B cell (primary cell): ENCODE measurements around the gene NTM. TPM values are rescaled to one million over a fixed set of nuclear protein-coding genes. Genes with fewer than 3 reads are reported as not detected.

ENCODE experiments used
- ATAC-seq: fragments of 200-7000 bp; cut with Tn5 transposase; one replicate; pipeline ENCODE4 v1.10.0; 2021; ENCODE audit warnings: low read depth, mild to moderate bottlenecking, moderate number of reproducible peaks, moderate library complexity
- CTCF ChIA-PET: fragments of 350-600 bp; sonication (Branson Sonifier 250); formaldehyde crosslinking; loops from one replicate; lab custom pipeline; 2021; ENCODE audit warnings: antibody characterized with exemption, inconsistent platforms; lab: Charles Lee
- POLR2A ChIA-PET: fragments of 350-600 bp; sonication (Branson Sonifier 250); formaldehyde crosslinking; loops from one replicate; lab custom pipeline; 2021; ENCODE audit warnings: antibody characterized with exemption; lab: Charles Lee
- DNase-seq: peaks from one replicate; pipeline ENCODE4 v3.0.0; 2013
- H2AFZ ChIP-seq: 2 replicates; pipeline ENCODE4 v1.6.1; 2012; ENCODE audit warnings: mild to moderate bottlenecking, low read depth, low read length; ENCODE audit not compliant: insufficient read depth, poor library complexity, severe bottlenecking
- H3K27ac ChIP-seq, 2 donors: 1 replicate in 1 of 2; 2 replicates in 1 of 2; pipeline ENCODE4 v1.5.1; 2012 to 2013; ENCODE audit warnings: low read length in 2 of 2, mild to moderate bottlenecking in 2 of 2, moderate library complexity in 1 of 2
- H3K27me3 ChIP-seq, 4 experiments: fragments of 200-600 bp in 1 of 4; sonication (generic) in 1 of 4; replicated peaks in 1 of 4; 1 replicate in 2 of 4; 2 replicates in 2 of 4; pipeline versions ENCODE4 v1.6.1 to v1.7.0; 2013 to 2016; ENCODE audit warnings: low read length in 3 of 4, mild to moderate bottlenecking in 2 of 4, mixed read lengths in 1 of 4, moderate library complexity in 1 of 4; ENCODE audit not compliant: insufficient read depth in 4 of 4, control insufficient read depth in 3 of 4; ENCODE audit errors: control extremely low read depth in 1 of 4
- H3K36me3 ChIP-seq, 2 experiments: replicated peaks in 1 of 2; 1 replicate in 1 of 2; 2 replicates in 1 of 2; pipeline versions ENCODE4 v1.6.1 to v1.7.1; 2013; ENCODE audit warnings: low read length in 1 of 2; ENCODE audit not compliant: insufficient read depth in 2 of 2, control insufficient read depth in 1 of 2; ENCODE audit errors: control extremely low read depth in 1 of 2, extremely low read depth in 1 of 2
- H3K4me1 ChIP-seq, 2 donors: fragments of 200-600 bp in 1 of 2; sonication (generic) in 1 of 2; 1 replicate in 1 of 2; 2 replicates in 1 of 2; pipeline versions ENCODE4 v1.5.1 to v1.6.1; 2013 to 2017; ENCODE audit warnings: low read length in 2 of 2; ENCODE audit not compliant: control insufficient read depth in 2 of 2, insufficient read depth in 2 of 2
- H3K4me2 ChIP-seq: replicated peaks from 2 replicates; pipeline ENCODE3; 2012; ENCODE audit warnings: mild to moderate bottlenecking, low read depth, low read length; ENCODE audit not compliant: poor library complexity, severe bottlenecking
- H3K4me3 ChIP-seq, 5 experiments: fragments of 200-600 bp in 1 of 5; sonication (generic) in 1 of 5; 1 replicate in 3 of 5; 2 replicates in 2 of 5; pipeline versions ENCODE4 v1.5.1 to v1.7.0; 2011 to 2016; ENCODE audit warnings: low read length in 4 of 5, mild to moderate bottlenecking in 4 of 5, low read depth in 2 of 5, control low read depth in 1 of 5, moderate library complexity in 1 of 5; ENCODE audit not compliant: insufficient read depth in 1 of 5; ENCODE audit errors: control extremely low read depth in 1 of 5, extremely low read depth in 1 of 5
- H3K79me2 ChIP-seq: fragments of 200-600 bp; sonication (generic); one replicate; pipeline ENCODE4 v1.6.0; 2016; ENCODE audit warnings: low read length; ENCODE audit not compliant: control insufficient read depth, insufficient read depth
- H3K9ac ChIP-seq: fragments of 200-600 bp; sonication (generic); 2 replicates; pipeline ENCODE4 v1.6.1; 2017; ENCODE audit warnings: mild to moderate bottlenecking, low read length, moderate library complexity
- H3K9me3 ChIP-seq, 3 donors: one replicate each; pipeline versions ENCODE4 v1.6.1 to v1.7.1; 2013; ENCODE audit warnings: low read length in 2 of 3; ENCODE audit not compliant: control insufficient read depth in 2 of 3, insufficient read depth in 1 of 3; ENCODE audit errors: control extremely low read depth in 1 of 3
- H4K20me1 ChIP-seq: 2 replicates; pipeline ENCODE4 v1.6.0; 2012; ENCODE audit warnings: mild to moderate bottlenecking, low read length; ENCODE audit not compliant: insufficient read depth, control insufficient read depth, poor library complexity, severe bottlenecking
- H3K27ac Mint-ChIP-seq: one replicate; pipeline ENCODE4 v1.8.0; 2021; ENCODE audit warnings: mixed read lengths
- H3K27me3 Mint-ChIP-seq: one replicate; pipeline ENCODE4 v1.8.0; 2021; ENCODE audit warnings: mixed read lengths
- H3K4me1 Mint-ChIP-seq: one replicate; pipeline ENCODE4 v1.8.0; 2021; ENCODE audit warnings: mixed read lengths
- H3K4me3 Mint-ChIP-seq: one replicate; pipeline ENCODE4 v1.8.0; 2021; ENCODE audit warnings: mixed read lengths
- H3K9me3 Mint-ChIP-seq: one replicate; pipeline ENCODE4 v1.8.0; 2022; ENCODE audit warnings: mixed read lengths; ENCODE audit not compliant: insufficient read depth
- EZH2 ChIP-seq: IDR thresholded peaks from 2 replicates; pipeline ENCODE4 v1.6.1; 2012; ENCODE audit warnings: borderline replicate concordance, low read depth, mild to moderate bottlenecking, moderate library complexity, low read length; ENCODE audit not compliant: insufficient read depth, poor library complexity, severe bottlenecking
- WGBS: methylation state at CpG from one replicate; pipeline ENCODE4 v1.1.5; 2013; ENCODE audit warnings: missing lambda C conversion rate; ENCODE audit not compliant: insufficient coverage; 5-methylcytosine and 5-hydroxymethylcytosine counted together
- intact Hi-C: fragments of 100-400 bp; cut with micrococcal nuclease; formaldehyde crosslinking; loops from one replicate; pipeline ENCODE4 v1.10.0; 2022
- polyA plus RNA-seq: library from polyadenylated mRNA; depleted of rRNA; stranded (reverse); fragments of >200 nt; gene quantifications from 2 replicates; pipeline ENCODE4 v1.2.3, GENCODE V29; 2012
- total RNA-seq, 2 donors: library from RNA; stranded (reverse); fragments of 120-200 nt in 1 of 2; gene quantifications; 1 replicate in 1 of 2; 2 replicates in 1 of 2; pipeline versions ENCODE4 v1.2.3 to v1.2.4, GENCODE V29; 2013 to 2022
- TF ChIP-seq, protein P1 (sequence below): fragments of 200-600 bp; IDR thresholded peaks from one replicate; pipeline ENCODE4 v1.8.0; 2022; ENCODE audit warnings: antibody characterized with exemption, mild to moderate bottlenecking

NTM gene
- total and polyA plus RNA-seq, 2 donors (not counting 1 experiment from before 2014, with no cell fraction given): not detected

DNA sequence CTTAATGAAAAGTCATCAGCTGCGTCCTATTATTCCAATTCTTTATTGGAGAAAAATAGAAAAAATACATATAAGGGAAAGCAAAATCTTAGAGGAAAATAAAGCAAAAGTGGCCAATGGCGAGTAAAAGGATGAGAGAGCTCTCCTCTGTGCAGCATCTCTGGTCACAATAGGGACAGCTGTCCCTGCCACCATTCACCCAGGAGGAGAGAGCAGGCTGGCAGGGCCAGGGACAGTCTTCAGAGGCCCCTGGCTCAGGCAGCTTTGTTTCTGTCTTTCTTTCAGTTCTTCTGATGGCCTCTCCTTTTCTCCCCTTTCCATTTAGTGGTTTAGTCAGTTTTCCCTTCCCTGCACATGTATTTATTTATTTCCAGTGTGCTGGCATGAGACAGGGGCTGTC is 941.3 kb downstream of the NTM start:
- TF ChIP-seq, protein P1, sequence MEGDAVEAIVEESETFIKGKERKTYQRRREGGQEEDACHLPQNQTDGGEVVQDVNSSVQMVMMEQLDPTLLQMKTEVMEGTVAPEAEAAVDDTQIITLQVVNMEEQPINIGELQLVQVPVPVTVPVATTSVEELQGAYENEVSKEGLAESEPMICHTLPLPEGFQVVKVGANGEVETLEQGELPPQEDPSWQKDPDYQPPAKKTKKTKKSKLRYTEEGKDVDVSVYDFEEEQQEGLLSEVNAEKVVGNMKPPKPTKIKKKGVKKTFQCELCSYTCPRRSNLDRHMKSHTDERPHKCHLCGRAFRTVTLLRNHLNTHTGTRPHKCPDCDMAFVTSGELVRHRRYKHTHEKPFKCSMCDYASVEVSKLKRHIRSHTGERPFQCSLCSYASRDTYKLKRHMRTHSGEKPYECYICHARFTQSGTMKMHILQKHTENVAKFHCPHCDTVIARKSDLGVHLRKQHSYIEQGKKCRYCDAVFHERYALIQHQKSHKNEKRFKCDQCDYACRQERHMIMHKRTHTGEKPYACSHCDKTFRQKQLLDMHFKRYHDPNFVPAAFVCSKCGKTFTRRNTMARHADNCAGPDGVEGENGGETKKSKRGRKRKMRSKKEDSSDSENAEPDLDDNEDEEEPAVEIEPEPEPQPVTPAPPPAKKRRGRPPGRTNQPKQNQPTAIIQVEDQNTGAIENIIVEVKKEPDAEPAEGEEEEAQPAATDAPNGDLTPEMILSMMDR: no peak
- TF ChIP-seq EZH2: no peak
- ATAC-seq (no peak), DNase-seq (no peak)
- Histone ChIP-seq H3K9me3 (peaks cover 0 to 7% (median 0%) of the 10 kb centered on the region in 3 donors), H3K27me3 (no peaks in the 10 kb centered on the region), H3K36me3 (no peaks in the 10 kb centered on the region), H3K9ac (no peak overlapping the region), H2AFZ (no peak overlapping the region), H4K20me1 (no peaks in the 10 kb centered on the region), H3K4me2 (no peak overlapping the region), H3K27ac (no peak overlapping the region), H3K4me3 (no peak overlapping the region), H3K4me1 (no peaks in the 10 kb centered on the region), H3K79me2 (no peaks in the 10 kb centered on the region)
- H3K4me3 Mint-ChIP-seq: no peak overlapping the region
- no peaks in the 10 kb centered on the region for H3K27me3 Mint-ChIP-seq
- H3K27ac Mint-ChIP-seq: no peak overlapping the region
- CTCF ChIA-PET: no interaction called here
- H3K4me1 Mint-ChIP-seq: no peaks in the 10 kb centered on the region
- POLR2A ChIA-PET: no interaction called here
- no peaks in the 10 kb centered on the region for H3K9me3 Mint-ChIP-seq
- intact Hi-C loops: no loop called here
- no CpG with 5 or more reads among the region's 2 CpGs for WGBS

DNA sequence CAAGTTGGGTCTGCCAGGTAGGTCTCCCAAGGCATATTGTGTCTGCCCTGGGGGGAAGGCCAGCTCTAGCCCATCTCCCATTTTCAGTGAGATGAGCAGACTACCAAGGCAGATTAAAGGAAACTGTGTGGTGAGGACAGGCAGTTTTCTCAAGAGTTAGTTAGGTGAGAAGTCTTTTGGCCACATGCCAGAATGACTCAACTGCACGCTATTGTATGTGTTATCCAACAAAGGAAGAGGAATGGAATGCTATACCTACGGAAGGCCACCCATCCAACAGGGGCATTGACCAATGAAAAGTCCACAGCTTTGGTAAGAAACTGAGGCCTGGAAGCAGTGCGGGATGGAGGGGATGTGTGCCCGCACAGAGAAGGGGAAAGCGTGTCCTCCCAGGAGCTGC is 941.7 kb downstream of the NTM start:
- Mint-ChIP-seq H3K4me3 (no peak overlapping the region), H3K27me3 (no peaks in the 10 kb centered on the region), H3K27ac (no peak overlapping the region), H3K4me1 (no peaks in the 10 kb centered on the region), H3K9me3 (no peaks in the 10 kb centered on the region)
- Histone ChIP-seq H3K79me2 (no peaks in the 10 kb centered on the region), H3K9me3 (peaks cover 0 to 7% (median 0%) of the 10 kb centered on the region in 3 donors), H3K4me3 (no peak overlapping the region), H3K36me3 (no peaks in the 10 kb centered on the region), H3K27ac (no peak overlapping the region), H3K27me3 (no peaks in the 10 kb centered on the region), H3K4me2 (no peak overlapping the region), H3K9ac (no peak overlapping the region), H4K20me1 (no peaks in the 10 kb centered on the region), H2AFZ (no peak overlapping the region), H3K4me1 (no peaks in the 10 kb centered on the region)
- ATAC-seq (no peak), DNase-seq (no peak)
- intact Hi-C loops: no loop called here
- POLR2A ChIA-PET: no interaction called here
- TF ChIP-seq, protein P1: no peak
- TF ChIP-seq EZH2: no peak
- CTCF ChIA-PET: interaction anchor here (1.5 kb wide), 1 partner anchor 12 kb away, joined by 4 read pairs; no protein-coding TSS in a partner anchor
- WGBS: 98% methylated on average over 4 of the region's 5 CpGs
